WI38 (cell line): ENCODE results near the gene AGER.

ENCODE experiments used
- H3K4me3 ChIP-seq: 2 replicates; pipeline ENCODE4 v1.5.1; 2011; ENCODE audit warnings: low read depth, mild to moderate bottlenecking, control low read depth, low read length
- CTCF ChIP-seq: IDR thresholded peaks from 2 replicates; pipeline ENCODE4 v1.5.1; 2012; ENCODE audit warnings: low read depth, mild to moderate bottlenecking, control low read depth, low read length

AGER gene

GRCh38 chr6:32170294-32170693, 13.8 kb downstream of the AGER start:
- no peak overlapping the region for H3K4me3 ChIP-seq
- no peak for TF ChIP-seq CTCF

- no peak for TF ChIP-seq CTCF
- no peak overlapping the region for H3K4me3 ChIP-seq
These were observed 15.1 kb downstream of the AGER start for GRCh38 chr6:32168807-32169591.

- no peak overlapping the region for H3K4me3 ChIP-seq
- TF ChIP-seq CTCF = no peak
These were observed 15.7 kb downstream of the AGER start for GRCh38 chr6:32168350-32168749.

- H3K4me3 ChIP-seq = no peak overlapping the region
- no peak for TF ChIP-seq CTCF
These were observed 16.2 kb downstream of the AGER start for GRCh38 chr6:32167761-32168262.

GRCh38 chr6:32167154-32167760, 16.8 kb downstream of the AGER start:
- TF ChIP-seq CTCF = no peak
- no peak overlapping the region for H3K4me3 ChIP-seq

GRCh38 chr6:32166411-32167061, 17.5 kb downstream of the AGER start:
- no peak overlapping the region for H3K4me3 ChIP-seq
- no peak for TF ChIP-seq CTCF

- H3K4me3 ChIP-seq = no peak within 1 kb of the TSS
- TF ChIP-seq CTCF = no peak
These were observed 19.8 kb downstream of the AGER start, which contains the start of gene EGFL8 for GRCh38 chr6:32164295-32164694. Gene EGFL8, plus strand, starts transcription at chr6:32164595. Its CDS starts 1,571 bp downstream, at chr6:32166166.
